ENCODE measurements around the gene MED9. TPM values are rescaled to one million over a fixed set of nuclear protein-coding genes. Genes with fewer than 3 reads are reported as not detected.

Gene MED9
- total and polyA plus RNA-seq, 9 of the 15 experiments (the other 6 are each of a cell fraction or from before 2014, with no cell fraction given), result 2.2 to 15.8 (median 12.7) TPM

- TF ChIP-seq ID3 (CRISPR knock-in tag; IDR thresholded peaks at IDR 0.05) (no peak), ID3 (tag; IDR thresholded peaks at IDR 0.05) (0 out of 2 replicates have a peak, but pooled peaks have one; percentile 34), KLF1 (tag; IDR thresholded peaks at IDR 0.05) (peak; percentile 86), ZNF830 (CRISPR knock-in tag; IDR thresholded peaks at IDR 0.05) (no peak), PKNOX1 (IDR thresholded peaks at IDR 0.05) (peak; percentile 43; the same call in 1 of the 2 replicates), RBM22 (IDR thresholded peaks at IDR 0.05; ENCODE audit: low read depth, low read length, poor library complexity, severe bottlenecking) (no peak), ZC3H8 (IDR thresholded peaks at IDR 0.05) (no peak), MEIS2 (IDR thresholded peaks at IDR 0.05; ENCODE audit: partially characterized antibody) (peak; percentile 85), RFX7 (CRISPR knock-in tag; IDR thresholded peaks at IDR 0.05) (no peak), THAP12 (CRISPR knock-in tag; IDR thresholded peaks at IDR 0.05) (no peak), SNIP1 (IDR thresholded peaks at IDR 0.05; ENCODE audit: low read depth) (no peak), NCOR1 (IDR thresholded peaks at IDR 0.05) (no peak), MIER1 (IDR thresholded peaks at IDR 0.05; ENCODE audit: low read depth) (no peak), REST (IDR thresholded peaks at IDR 0.05; ENCODE audit: borderline replicate concordance) (peak; percentile 10; the same call in 1 of the 2 replicates), REST (CRISPR knock-in tag; IDR thresholded peaks at IDR 0.05; ENCODE audit: low read depth) (no peak), CEBPB (tag; IDR thresholded peaks at IDR 0.05) (0 out of 2 replicates have a peak, but pooled peaks have one; percentile 48), THRAP3 (IDR thresholded peaks at IDR 0.05; ENCODE audit: borderline replicate concordance) (no peak)
Observed at GRCh38 chr17:17440010-17440843, 36.6 kb upstream of the MED9 start (continued).

Data from K562 (cell line).